ENCODE measurements around the gene AKR1C2.

GRCh38 chr10:4945766-4946717 is 57.6 kb downstream of the AKR1C2 start:
- TF ChIP-seq ZNF24 (tag by site-specific recombination; IDR thresholded peaks at IDR 0.05) (no peak), ZSCAN5A (tag by site-specific recombination; IDR thresholded peaks at IDR 0.05) (no peak), ZNF561 (tag by site-specific recombination; IDR thresholded peaks at IDR 0.05; ENCODE audit: borderline replicate concordance) (no peak), ZBTB49 (tag by site-specific recombination; IDR thresholded peaks at IDR 0.05; ENCODE audit: low read depth) (no peak)
